ENCODE results near the gene OSBP2.

Gene OSBP2

DNA sequence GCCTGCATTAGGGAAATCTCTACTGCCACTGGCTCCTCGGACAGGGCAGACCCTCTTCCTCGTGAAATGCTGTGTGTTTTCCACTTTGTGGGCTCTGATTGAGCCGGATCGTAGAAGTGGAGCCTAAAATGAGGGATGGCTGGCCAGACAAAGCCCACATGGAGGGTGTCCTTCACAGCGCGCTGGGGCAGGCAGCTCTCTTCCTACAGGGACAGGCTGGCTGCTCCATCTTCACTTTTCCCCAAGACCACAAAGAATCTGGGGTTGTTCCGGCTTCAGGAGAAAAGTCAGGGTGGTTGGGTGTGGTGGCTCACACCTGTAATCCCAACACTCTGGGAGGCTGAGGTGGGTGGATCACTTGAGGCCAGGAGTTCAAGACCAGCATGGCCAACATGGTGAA, 179.0 kb downstream of the OSBP2 start:
- Histone ChIP-seq H3K36me3 (replicated peaks) (no peaks in the 10 kb centered on the region), H3K9me3 (no peaks in the 10 kb centered on the region), H3K27me3 (ENCODE audit: low read depth) (no peaks in the 10 kb centered on the region), H3K4me3 (no peak overlapping the region), H3K4me1 (no peaks in the 10 kb centered on the region)
- DNase-seq (ENCODE audit: low spot score in 2 of 2) = no peak
- in situ Hi-C loops (cut with MboI; ENCODE audit: low sequenced_read_pairs) = no loop called here

DNA sequence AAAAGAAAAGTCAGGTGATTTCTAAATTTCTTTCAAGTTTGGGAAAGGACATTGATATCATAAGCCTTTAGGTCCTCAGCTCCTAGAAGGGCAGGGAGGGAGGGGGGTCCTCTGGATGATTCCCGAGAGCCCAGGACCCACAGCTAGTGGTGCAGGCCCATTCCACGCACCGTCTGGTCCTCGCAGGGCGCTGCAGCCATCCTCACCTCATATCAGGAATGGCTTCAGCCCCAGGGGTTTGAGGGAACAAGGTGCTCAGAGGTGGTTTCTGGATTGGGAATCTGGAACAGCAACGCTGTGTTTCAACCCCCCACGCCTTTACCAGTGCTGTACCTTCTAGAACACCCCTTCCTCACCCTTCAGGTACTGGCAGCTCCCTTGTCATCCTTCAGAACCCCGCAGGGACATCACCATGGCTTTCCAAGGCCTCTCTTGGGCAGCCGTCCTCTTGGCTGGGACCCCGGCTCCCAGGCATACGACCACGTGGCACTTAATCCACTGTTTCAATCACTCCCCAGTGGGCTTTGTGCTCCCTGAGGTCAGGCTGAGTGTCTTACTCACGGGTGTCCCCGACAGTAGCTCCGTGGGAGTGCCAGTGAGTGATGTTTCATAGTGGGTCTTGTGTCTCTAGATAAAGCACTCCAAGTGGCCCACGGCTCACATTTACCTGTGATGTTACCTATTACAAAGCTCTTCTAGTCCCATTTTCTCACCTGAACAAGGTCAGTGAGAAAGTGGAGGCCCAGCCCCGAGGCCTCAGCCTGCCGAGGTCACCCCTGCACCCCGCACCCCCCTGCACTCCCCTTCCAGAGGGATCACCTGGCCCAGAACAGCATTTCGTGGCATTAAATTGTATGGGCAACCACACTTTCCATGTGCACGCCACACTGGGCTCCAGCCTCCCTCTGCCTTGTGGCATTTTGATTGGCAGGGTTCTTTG, 180.0 kb downstream of the OSBP2 start:
- Histone ChIP-seq H3K27me3 (ENCODE audit: low read depth) (no peaks in the 10 kb centered on the region), H3K9me3 (no peaks in the 10 kb centered on the region), H3K4me1 (no peaks in the 10 kb centered on the region), H3K4me3 (no peak overlapping the region), H3K36me3 (replicated peaks) (no peaks in the 10 kb centered on the region)
- no peak for DNase-seq (ENCODE audit: low spot score in 2 of 2)
- in situ Hi-C loops (cut with MboI; ENCODE audit: low sequenced_read_pairs) = no loop called here

DNA sequence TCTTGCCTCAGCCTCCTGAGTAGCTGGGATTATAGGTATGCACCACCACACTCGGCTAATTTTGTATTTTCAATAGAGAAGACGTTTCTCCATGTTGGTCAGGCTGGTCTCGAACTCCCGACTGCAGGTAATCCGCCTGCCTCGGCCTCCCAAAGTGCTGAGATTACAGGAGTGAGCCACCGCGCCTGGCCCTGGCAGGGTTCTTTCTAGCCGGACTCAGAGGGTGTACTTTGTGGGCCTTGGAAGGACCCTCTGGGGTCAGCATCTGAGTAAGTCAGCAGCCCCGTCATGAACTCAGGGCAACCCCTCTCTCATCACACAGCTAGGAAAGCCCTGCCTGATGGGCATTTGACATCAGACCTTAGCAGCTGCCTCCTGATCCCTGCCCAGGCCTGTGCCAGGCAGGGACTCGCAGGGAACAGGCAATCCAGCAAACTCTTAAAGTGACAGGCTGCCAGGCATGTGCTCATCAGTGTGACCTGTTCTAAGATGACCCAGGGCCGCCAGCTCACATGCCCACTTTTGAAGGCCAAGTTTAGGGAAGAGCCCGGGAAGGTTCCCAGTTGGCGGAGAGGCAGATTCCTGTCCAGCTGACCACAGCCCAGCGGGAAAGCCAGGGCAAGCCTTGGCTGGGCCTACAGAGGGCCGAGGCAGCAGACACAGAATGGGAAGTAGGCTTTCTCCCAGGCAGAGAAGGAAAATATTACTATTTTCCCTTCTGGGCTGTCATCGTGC, 181.0 kb downstream of the OSBP2 start:
- DNase-seq (ENCODE audit: low spot score in 2 of 2) = no peak
- no peaks in the 10 kb centered on the region for H3K36me3 ChIP-seq (replicated peaks)
- H3K27me3 ChIP-seq (ENCODE audit: low read depth) = no peaks in the 10 kb centered on the region
- in situ Hi-C loops (cut with MboI; ENCODE audit: low sequenced_read_pairs) = no loop called here
- no peak overlapping the region for H3K4me3 ChIP-seq
- no peaks in the 10 kb centered on the region for H3K9me3 ChIP-seq
- H3K4me1 ChIP-seq = no peaks in the 10 kb centered on the region

DNA sequence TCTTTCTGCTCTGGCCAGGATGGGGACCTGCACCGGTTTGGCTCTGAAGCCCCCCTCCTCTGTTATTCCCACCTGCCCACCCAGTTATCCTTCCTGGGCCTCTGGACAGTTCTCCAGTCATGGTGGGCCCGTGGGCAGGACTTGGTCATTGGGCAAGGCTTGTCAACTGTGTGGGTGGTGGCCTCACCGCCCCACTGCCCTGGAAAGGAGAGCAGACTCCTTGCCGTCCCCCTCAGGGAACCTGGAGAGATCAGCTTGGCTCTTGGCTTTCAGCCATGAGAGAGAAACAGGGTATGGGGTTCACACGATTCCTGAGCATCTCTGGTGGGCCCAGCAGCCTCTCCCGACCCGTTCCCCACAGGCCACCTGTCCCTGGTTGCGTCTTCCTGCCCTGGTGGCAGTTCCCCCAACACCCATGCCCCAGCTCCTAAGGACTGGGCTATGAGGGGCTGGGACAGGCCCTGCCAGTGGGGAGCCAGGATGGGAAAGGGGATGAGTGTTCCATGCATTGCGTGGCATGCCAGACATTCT, 181.6 kb downstream of the OSBP2 start:
- DNase-seq (ENCODE audit: low spot score in 2 of 2) = no peak
- Histone ChIP-seq H3K4me1 (no peaks in the 10 kb centered on the region), H3K36me3 (replicated peaks) (no peaks in the 10 kb centered on the region), H3K27me3 (ENCODE audit: low read depth) (no peaks in the 10 kb centered on the region), H3K9me3 (no peaks in the 10 kb centered on the region), H3K4me3 (no peak overlapping the region)
- in situ Hi-C loops (cut with MboI; ENCODE audit: low sequenced_read_pairs) = no loop called here

DNA sequence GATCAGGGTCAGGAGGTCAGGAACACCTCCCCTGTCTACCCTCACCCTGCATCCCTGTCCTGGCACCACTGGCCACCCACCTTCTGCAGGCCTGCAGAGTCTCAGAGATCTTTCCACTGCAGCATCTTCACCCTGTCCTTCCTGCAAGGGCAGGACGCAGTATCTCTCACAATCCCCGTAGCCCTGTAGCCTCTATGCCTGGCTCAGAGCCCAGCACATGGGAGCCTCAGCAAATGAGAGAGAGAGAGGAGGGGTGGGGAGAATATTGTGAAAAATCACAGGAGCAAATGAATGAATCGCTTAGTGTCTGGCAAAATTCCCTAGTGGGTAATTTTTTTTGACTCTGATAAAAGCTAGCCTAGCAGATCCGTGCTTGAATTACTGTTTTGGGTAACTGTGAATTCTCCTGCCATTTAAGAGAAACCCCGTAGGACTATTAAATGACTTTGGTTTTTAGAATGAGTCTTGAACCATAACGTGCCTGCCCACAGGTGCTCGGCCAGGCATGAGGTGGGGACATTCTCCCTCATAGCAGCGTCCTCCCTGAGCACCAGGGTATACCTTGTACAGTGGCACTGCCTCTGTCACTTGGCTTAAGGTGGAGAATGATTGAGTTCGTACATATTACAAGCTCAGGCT, 182.4 kb downstream of the OSBP2 start:
- H3K4me1 ChIP-seq = no peaks in the 10 kb centered on the region
- no peaks in the 10 kb centered on the region for H3K9me3 ChIP-seq
- no peak overlapping the region for H3K4me3 ChIP-seq

DNA sequence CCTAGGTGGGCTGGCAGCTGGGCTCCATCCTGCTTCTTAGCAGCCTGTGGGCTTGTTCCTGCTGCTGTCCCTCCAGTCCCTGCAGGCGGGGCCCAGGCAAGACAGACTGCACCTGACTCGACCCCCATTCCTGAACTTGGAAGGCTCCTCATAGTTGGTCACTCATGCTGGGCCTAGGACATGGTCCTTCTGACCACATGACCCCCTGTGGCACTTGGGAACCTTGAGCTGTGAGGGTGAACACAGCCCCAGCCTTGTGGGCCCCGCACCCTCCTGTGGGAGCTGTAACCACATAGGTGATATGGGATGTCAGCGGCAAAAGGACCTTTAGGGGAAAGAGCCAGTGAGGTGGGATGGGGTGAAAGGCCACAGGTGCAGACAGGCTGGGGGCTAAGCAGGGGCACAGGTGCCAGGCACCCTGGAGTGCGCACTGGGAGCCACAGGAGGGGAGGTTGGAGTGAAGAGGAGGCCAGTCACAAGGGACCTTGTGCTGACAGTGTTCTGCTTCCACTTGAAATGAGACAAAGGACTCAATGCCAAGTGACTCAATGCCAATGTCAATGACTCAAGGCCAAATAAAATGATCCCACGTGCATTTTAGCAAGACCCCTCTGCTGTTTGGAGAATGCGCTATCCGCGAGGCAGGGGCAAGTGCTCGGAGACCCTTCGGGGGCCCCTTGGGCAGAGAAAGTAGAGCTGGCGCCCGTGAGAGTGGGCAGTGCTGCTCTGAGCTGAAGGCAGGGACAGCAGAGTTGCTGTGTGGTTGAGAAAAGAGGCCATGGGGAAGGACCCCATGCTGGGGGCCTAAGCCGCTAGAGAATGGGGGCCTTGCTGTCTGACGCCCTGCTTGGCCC, 183.2 kb downstream of the OSBP2 start:
- H3K4me1 ChIP-seq = no peaks in the 10 kb centered on the region
- no peaks in the 10 kb centered on the region for H3K36me3 ChIP-seq (replicated peaks)
- H3K9me3 ChIP-seq = no peaks in the 10 kb centered on the region
- H3K4me3 ChIP-seq = no peak overlapping the region
- no peak for DNase-seq (ENCODE audit: low spot score in 2 of 2)
- in situ Hi-C loops (cut with MboI; ENCODE audit: low sequenced_read_pairs) = no loop called here
- H3K27me3 ChIP-seq (ENCODE audit: low read depth) = no peaks in the 10 kb centered on the region

More for the DNA sequence above, 182.4 kb downstream of the OSBP2 start:
- Histone ChIP-seq H3K36me3 (replicated peaks) (no peaks in the 10 kb centered on the region), H3K27me3 (ENCODE audit: low read depth) (no peaks in the 10 kb centered on the region)
- DNase-seq (ENCODE audit: low spot score in 2 of 2) = no peak
- in situ Hi-C loops (cut with MboI; ENCODE audit: low sequenced_read_pairs) = no loop called here

DNA sequence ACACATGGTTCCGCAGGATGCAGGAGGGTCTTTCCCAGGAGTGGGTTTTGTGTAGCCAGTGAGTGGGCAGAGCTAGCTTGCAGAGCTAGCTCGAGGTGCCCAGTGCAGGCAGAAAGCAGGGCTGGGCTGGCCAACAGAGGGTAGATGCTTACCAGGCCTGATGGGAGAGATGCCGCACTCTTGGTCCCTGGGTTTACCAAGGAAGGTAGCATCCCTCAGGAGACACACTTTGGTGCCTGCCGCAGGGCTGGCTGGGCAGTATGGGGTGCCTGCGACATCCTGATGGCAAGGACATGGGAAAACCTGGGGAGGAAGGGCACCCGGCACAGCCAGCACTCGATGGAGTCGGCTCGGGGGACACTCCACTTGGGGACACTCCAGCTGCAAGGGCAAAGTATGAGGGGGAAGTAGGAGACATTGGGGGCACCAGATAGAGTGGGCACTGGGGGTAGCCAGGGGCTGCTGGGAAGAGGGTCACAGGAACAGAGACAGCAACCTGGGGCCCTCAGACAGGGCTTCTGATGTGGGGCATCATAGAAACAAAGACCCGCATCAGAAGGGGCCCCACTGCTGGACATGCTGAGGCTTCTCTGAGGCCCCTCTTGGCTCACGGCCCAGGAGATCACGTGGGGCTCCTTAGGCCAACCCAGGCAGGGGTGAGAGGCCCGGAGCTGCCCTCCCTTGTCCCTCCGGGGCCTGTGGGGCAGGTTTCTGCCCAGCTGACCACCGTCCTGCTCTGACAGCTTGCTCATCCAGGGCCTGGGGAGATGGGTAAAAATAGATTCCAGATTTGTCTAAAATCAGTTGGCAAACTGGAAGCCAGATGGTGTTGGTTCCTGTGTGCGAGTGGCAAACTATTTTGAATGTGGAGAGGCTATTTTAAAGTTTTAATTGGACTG, 184.1 kb downstream of the OSBP2 start:
- Histone ChIP-seq H3K9me3 (no peaks in the 10 kb centered on the region), H3K36me3 (replicated peaks) (no peaks in the 10 kb centered on the region), H3K27me3 (ENCODE audit: low read depth) (no peaks in the 10 kb centered on the region), H3K4me3 (no peak overlapping the region), H3K4me1 (no peaks in the 10 kb centered on the region)
- peak in 1 of 2 experiments; percentile 30 for DNase-seq (ENCODE audit: low spot score in 2 of 2)
- in situ Hi-C loops (cut with MboI; ENCODE audit: low sequenced_read_pairs) = no loop called here

DNA sequence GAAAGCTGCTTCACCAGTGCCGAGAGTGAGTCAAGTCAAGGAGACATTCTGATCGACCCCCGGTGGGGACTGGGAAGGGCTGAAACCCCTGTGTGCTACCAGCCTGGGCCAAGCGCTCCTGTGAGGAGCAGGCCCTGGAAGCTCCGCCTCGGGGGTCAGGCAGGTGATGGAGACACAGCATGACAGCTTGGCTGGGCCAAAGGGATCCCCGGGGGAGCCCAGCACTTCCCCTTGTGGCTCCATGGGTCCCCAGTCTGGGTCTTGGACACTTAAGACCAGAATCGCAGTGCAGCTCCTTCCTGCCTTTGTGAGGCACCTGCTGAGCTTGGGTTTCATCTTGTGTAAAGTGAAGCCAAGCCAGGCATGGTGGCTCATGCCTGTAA, 184.7 kb downstream of the OSBP2 start:
- Histone ChIP-seq H3K36me3 (replicated peaks) (no peaks in the 10 kb centered on the region), H3K9me3 (no peaks in the 10 kb centered on the region), H3K4me1 (no peaks in the 10 kb centered on the region), H3K27me3 (ENCODE audit: low read depth) (no peaks in the 10 kb centered on the region), H3K4me3 (no peak overlapping the region)
- no peak for DNase-seq (ENCODE audit: low spot score in 2 of 2)
- in situ Hi-C loops (cut with MboI; ENCODE audit: low sequenced_read_pairs) = no loop called here

DNA sequence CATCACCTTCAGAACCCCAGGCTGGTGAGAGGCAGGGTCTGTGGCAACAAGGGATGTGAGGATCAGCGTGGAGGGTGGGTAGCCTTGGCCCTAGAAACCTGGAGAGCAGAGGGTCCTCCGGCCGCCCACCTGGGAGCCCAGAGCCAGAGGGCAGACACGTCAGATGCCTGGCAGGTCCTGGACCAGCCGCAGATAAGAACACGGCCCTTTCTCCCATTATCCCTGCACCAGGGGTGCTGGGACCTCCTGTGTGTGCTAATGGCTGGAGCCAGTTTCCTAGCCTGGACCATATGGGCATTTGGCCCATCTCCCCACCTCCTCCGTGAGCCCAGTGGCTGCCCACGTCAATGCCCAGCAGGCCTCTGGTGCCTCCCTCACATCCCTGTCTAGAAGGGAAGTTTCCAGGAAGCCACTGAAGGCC, 185.5 kb downstream of the OSBP2 start:
- in situ Hi-C loops (cut with MboI; ENCODE audit: low sequenced_read_pairs) = no loop called here

DNA sequence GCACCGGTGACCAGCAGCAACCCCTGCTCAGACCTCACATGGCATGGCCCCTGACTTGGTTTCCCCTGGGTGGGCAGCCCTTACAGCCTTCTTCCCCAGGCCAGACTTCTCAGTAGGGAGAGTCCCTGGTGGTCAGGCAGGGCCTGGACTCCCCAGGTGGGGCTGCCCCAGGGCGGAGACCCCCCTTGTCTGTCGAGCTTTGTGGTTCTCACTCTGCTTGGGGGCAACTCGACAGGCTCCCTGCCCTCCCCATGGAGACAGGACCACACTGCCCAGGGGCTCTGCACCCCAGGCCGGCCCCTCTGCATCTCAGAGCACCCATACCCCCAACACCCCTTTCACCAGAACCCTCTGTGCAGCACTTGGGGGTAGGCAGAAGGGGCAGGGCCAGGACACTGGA, 186.2 kb downstream of the OSBP2 start:
- no peaks in the 10 kb centered on the region for H3K4me1 ChIP-seq
- in situ Hi-C loops (cut with MboI; ENCODE audit: low sequenced_read_pairs) = no loop called here
- no peak for DNase-seq (ENCODE audit: low spot score in 2 of 2)
- no peaks in the 10 kb centered on the region for H3K27me3 ChIP-seq (ENCODE audit: low read depth)
- no peak overlapping the region for H3K4me3 ChIP-seq
- H3K36me3 ChIP-seq (replicated peaks) = no peaks in the 10 kb centered on the region
- H3K9me3 ChIP-seq = no peaks in the 10 kb centered on the region

More for the DNA sequence above, 185.5 kb downstream of the OSBP2 start:
- Histone ChIP-seq H3K4me1 (no peaks in the 10 kb centered on the region), H3K9me3 (no peaks in the 10 kb centered on the region), H3K27me3 (ENCODE audit: low read depth) (no peaks in the 10 kb centered on the region), H3K36me3 (replicated peaks) (no peaks in the 10 kb centered on the region), H3K4me3 (no peak overlapping the region)
- no peak for DNase-seq (ENCODE audit: low spot score in 2 of 2)

DNA sequence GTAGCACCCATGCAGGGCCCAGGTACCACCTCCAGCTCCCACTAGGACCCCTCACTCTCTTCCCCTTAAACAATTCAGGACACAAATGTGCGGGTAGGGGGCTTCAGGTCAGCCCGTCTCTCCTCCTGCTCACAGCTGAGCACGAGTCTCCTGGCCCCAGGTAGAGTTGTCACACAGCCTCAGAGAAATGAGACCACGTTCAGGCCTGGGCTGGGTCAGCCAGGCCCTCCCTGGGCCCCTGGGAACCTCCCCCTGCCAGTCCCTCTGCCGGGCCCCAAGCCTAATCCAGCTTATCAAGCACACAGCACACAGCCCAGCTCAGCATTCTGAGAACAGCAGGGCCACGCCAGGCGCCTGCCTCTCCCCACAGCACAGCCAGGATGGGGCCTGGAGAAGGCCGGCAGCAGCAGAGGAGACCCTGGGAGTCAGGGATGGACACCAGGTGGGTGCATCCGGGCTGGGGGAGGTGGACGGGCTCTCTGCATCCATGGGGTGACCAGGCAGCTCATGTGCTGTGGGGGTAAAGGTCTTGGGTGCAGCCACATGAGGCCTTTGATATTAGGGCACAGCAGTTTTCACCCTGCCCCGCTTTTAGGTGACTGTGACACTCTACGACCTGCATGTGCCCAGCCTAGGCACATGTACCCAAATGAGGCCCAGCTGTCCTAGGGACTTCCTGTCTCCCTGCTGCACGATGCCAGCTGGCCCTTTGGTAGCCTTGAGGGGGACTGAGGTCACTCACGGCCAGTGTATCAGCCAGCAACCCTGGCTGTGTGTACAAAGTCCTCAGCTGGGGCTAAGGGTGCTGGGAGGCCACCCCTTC, 186.9 kb downstream of the OSBP2 start:
- Histone ChIP-seq H3K4me3 (no peak overlapping the region), H3K27me3 (ENCODE audit: low read depth) (no peaks in the 10 kb centered on the region), H3K9me3 (no peaks in the 10 kb centered on the region), H3K4me1 (peaks cover 3% of the 10 kb centered on the region), H3K36me3 (replicated peaks) (no peaks in the 10 kb centered on the region)
- in situ Hi-C loops (cut with MboI; ENCODE audit: low sequenced_read_pairs) = no loop called here
- no peak for DNase-seq (ENCODE audit: low spot score in 2 of 2)
